K562 treated with DMSO at 1 percent for 48 hours (cell line): ENCODE results near the gene OCIAD1. TPM values are rescaled to one million over a fixed set of nuclear protein-coding genes. Genes with fewer than 3 reads are reported as not detected.

ENCODE experiments used
- total RNA-seq: library from RNA; unstranded; fragments of 300-600 nt; gene quantifications from 2 replicates; pipeline ENCODE4 v1.2.3, GENCODE V29; 2022; ENCODE audit warnings: low replicate concordance; ENCODE audit errors: extremely low read depth

OCIAD1 gene, protein sequence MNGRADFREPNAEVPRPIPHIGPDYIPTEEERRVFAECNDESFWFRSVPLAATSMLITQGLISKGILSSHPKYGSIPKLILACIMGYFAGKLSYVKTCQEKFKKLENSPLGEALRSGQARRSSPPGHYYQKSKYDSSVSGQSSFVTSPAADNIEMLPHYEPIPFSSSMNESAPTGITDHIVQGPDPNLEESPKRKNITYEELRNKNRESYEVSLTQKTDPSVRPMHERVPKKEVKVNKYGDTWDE
- total RNA-seq: not detected in 2 replicates

DNA sequence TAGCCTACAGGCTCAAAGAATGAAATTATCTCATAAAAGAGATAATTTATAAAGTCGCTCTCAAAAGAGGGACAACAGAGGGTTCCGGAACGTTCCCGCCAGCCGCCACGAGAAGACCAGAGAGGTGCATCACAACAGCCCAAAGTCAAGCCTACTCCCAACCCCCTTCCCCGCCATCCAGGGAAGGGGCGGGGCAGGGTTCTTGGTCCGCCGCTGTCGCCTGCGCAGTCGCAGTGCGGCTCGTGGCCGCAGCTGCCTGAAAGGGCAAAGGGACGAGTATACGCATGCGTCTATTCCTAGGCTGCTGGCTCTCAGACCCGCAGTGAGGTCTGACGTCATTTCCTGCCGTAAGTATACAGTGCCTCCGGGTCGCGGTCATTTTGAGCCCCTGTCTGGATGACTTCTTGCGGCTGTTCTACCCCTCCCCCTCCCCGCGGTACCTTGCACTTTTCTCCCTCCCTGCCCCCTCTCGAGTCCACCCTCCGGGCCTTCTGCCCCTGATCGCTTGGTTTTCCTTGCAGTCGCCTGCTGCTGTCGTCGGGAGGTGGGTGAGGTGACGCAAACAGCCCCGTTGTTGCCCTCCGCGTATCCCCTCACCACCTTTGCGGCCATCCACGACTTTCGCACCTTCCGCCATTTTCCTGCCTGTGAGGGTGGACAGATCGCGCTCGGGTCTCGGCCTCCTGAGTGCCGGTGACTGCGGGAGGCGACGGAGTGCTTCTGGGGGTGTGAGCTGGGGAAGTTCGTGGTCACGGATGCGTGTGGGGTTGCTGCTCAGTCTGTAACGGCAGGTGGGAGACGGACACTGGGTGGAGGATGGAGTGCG is at the start of gene OCIAD1:
Gene OCIAD1, plus strand, starts transcription at position 383 of the 826 bp plus-strand sequence. CDS start 1,537 bp downstream, outside the sequence.

GRCh38 chr4:48906206-48907173 is 75.6 kb downstream of the OCIAD1 start, which contains the start of gene OCIAD2:
OCIAD2 (minus strand) TSS chr4:48906774; CDS start chr4:48904549, 2,225 bp downstream.

Other genes with a start within 250 kb of the OCIAD1 start
- not detected in 2 replicates for gene FRYL, start 50.8 kb upstream of the OCIAD1 start, total RNA-seq
- gene OCIAD2, start 75.7 kb downstream of the OCIAD1 start, total RNA-seq: not detected in 2 replicates
- gene CWH43, start 155.2 kb downstream of the OCIAD1 start, total RNA-seq: not detected in 2 replicates